Keratinocyte (primary cell): Measurements from ENCODE around the gene TUBB6. TPM values are rescaled to one million over a fixed set of nuclear protein-coding genes. Genes with fewer than 3 reads are reported as not detected.

ENCODE experiments used
- DNase-seq: peaks from one replicate; pipeline ENCODE4 v3.0.0-alpha.2; 2011; ENCODE audit warnings: low read depth, missing footprints, low spot score
- FAIRE-seq: peaks from 2 replicates; lab custom pipeline; 2011; peaks lifted over from hg19 to GRCh38; lab: Jason Lieb, UNC
- H2AFZ ChIP-seq: 2 replicates; pipeline ENCODE4 v1.6.0; 2012; ENCODE audit warnings: low read length, control low read depth, inconsistent platforms; ENCODE audit not compliant: control insufficient read depth
- H3K27ac ChIP-seq: 2 replicates; pipeline ENCODE4 v1.5.1; 2011; ENCODE audit warnings: low read length; ENCODE audit not compliant: control insufficient read depth, insufficient read depth
- H3K27me3 ChIP-seq: 3 replicates; pipeline ENCODE4 v1.6.0; 2011; ENCODE audit warnings: low read length; ENCODE audit not compliant: control insufficient read depth, insufficient read depth; ENCODE audit errors: extremely low read depth
- H3K36me3 ChIP-seq, 2 experiments: 2 replicates in 1 of 2; 3 replicates in 1 of 2; pipeline ENCODE4 v1.5.1; 2011; ENCODE audit warnings: low read length in 2 of 2, mild to moderate bottlenecking in 1 of 2; ENCODE audit not compliant: control insufficient read depth in 2 of 2, insufficient read depth in 2 of 2; ENCODE audit errors: extremely low read depth in 1 of 2
- H3K4me1 ChIP-seq: 3 replicates; pipeline ENCODE4 v1.5.1; 2011; ENCODE audit warnings: low read length; ENCODE audit not compliant: control insufficient read depth, insufficient read depth; ENCODE audit errors: extremely low read depth
- H3K4me2 ChIP-seq: 3 replicates; pipeline ENCODE4 v1.6.0; 2011; ENCODE audit warnings: low read depth, low read length; ENCODE audit not compliant: control insufficient read depth, insufficient read depth; ENCODE audit errors: extremely low read depth
- H3K4me3 ChIP-seq, 3 experiments: fragments of 200-600 bp in 1 of 3; sonication (generic) in 1 of 3; 2 replicates in 2 of 3; 3 replicates in 1 of 3; pipeline ENCODE4 v1.5.1; 2011 to 2016; ENCODE audit warnings: low read length in 3 of 3, mild to moderate bottlenecking in 3 of 3, control low read depth in 2 of 3, inconsistent platforms in 1 of 3, low read depth in 1 of 3, mixed read lengths in 1 of 3, mixed run types in 1 of 3, moderate library complexity in 1 of 3; ENCODE audit not compliant: control insufficient read depth in 2 of 3, insufficient read depth in 2 of 3; ENCODE audit errors: extremely low read depth in 1 of 3
- H3K79me2 ChIP-seq: 2 replicates; pipeline ENCODE4 v1.6.0; 2012; ENCODE audit warnings: low read length; ENCODE audit not compliant: control insufficient read depth, insufficient read depth
- H3K9ac ChIP-seq: 3 replicates; pipeline ENCODE4 v1.6.0; 2011; ENCODE audit warnings: low read length; ENCODE audit not compliant: control insufficient read depth, insufficient read depth; ENCODE audit errors: extremely low read depth
- H3K9me1 ChIP-seq: 3 replicates; pipeline ENCODE4 v1.6.0; 2011; ENCODE audit warnings: low read length; ENCODE audit not compliant: control insufficient read depth, insufficient read depth; ENCODE audit errors: extremely low read depth
- H3K9me3 ChIP-seq: 2 replicates; pipeline ENCODE4 v1.5.1; 2012; ENCODE audit warnings: low read depth, low read length; ENCODE audit not compliant: control insufficient read depth
- H4K20me1 ChIP-seq: 3 replicates; pipeline ENCODE4 v1.6.0; 2011; ENCODE audit warnings: low read length; ENCODE audit not compliant: control insufficient read depth, insufficient read depth; ENCODE audit errors: extremely low read depth
- CTCF ChIP-seq, 3 experiments: IDR thresholded peaks in 1 of 3; conservative IDR thresholded peaks in 1 of 3; optimal IDR thresholded peaks in 1 of 3; 2 replicates in 2 of 3; 3 replicates in 1 of 3; pipeline versions ENCODE3 to v1.5.1; 2011; ENCODE audit warnings: low read length in 3 of 3, mild to moderate bottlenecking in 3 of 3, moderate library complexity in 2 of 3, control low read depth in 1 of 3, inconsistent platforms in 1 of 3; ENCODE audit not compliant: insufficient read depth in 2 of 3; ENCODE audit errors: extremely low read depth in 1 of 3
- EZH2 ChIP-seq: IDR thresholded peaks from one replicate; pipeline ENCODE4 v1.6.1; 2012; ENCODE audit warnings: inconsistent platforms, mild to moderate bottlenecking, low read length, moderate library complexity
- dilution Hi-C: fragments of 300-500 bp; cut with MboI; formaldehyde crosslinking; loops from one replicate; pipeline ENCODE4 v1.7.0; 2020; ENCODE audit warnings: low sequenced_read_pairs; ENCODE audit not compliant: extremely low pct_ligation_motif_present
- polyA plus RNA-seq, 5 experiments: library from polyadenylated mRNA; depleted of rRNA in 3 of 5; stranded (reverse) in 3 of 5; stranded (forward) in 1 of 5; unstranded in 1 of 5; fragments of >200 nt; gene quantifications; 1 replicate in 1 of 5; 2 replicates in 3 of 5; 3 replicates in 1 of 5; pipeline versions ENCODE4 v1.2.1 to v1.2.3, GENCODE V29; 2011 to 2012; ENCODE audit warnings: missing spikeins in 2 of 5, low read depth in 1 of 5, low replicate concordance in 1 of 5

TUBB6 gene
- polyA plus RNA-seq, 1 donor (not counting 4 experiments of a cell fraction or from before 2014, with no cell fraction given), result 479 TPM

DNA sequence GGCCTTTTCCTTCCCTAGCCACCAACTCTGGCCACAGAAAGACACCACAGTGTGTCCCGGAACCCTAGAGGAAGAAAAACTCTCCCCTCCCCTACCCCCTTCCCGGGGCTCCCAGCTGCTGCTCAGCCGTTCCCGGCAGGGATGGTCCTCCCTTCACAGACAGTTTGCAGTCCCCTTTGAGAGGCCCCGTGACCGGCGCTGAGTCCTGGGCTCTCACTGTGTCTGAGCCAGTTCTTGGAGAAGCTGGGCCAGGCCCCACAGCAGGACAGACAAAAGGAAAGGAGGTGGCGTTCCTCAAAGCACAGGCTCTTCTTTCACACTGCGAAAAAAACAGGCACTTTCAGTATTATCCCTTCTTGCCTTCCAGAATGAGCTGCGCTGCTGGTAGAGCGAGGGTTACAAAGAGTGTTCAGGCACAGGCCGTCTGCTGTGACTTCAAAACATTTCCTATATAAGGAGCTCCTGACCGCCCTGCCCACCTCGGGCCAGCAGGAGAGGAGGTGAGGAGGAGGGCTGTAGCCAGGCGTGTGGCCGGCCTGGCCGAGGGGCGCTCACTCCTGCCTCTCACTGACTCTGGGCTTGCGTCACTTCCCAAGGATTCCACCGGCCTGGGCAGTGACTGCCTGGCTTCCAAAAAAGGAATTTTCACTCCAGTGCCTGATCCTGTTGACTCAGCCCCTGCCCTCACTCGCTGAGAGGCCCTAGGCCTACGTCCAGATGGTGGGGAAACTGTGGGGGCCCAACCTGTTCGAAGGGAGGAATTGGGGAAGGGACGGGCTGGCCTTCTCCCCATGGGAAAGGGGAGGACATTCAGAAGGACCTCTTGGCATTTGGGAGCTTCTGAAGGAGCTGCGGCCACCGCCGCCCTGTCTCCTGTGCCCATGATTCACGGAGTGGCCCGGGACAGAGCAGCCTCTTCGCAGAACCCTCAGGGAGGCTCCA lies 29.0 kb upstream of the TUBB6 start:
- no peaks in the 10 kb centered on the region for H3K9me3 ChIP-seq
- H3K4me3 ChIP-seq, result no peak overlapping the region
- H3K27me3 ChIP-seq, result no peaks in the 10 kb centered on the region
- dilution Hi-C loops, result no loop called here
- H3K27ac ChIP-seq, result no peak overlapping the region
- no peak overlapping the region for H3K9ac ChIP-seq
- no peaks in the 10 kb centered on the region for H4K20me1 ChIP-seq
- no peak for FAIRE-seq
- peaks cover 16% of the 10 kb centered on the region for H3K4me1 ChIP-seq
- no peaks in the 10 kb centered on the region for H3K9me1 ChIP-seq
- H3K4me2 ChIP-seq, result no peak overlapping the region
- TF ChIP-seq EZH2 (no peak), CTCF (optimal IDR thresholded peaks at IDR 0.05 in 1 of 3, IDR thresholded peaks at IDR 0.05 in 1 of 3, conservative IDR thresholded peaks at IDR 0.05 in 1 of 3; ENCODE audit: extremely low read depth in 1 of 3, insufficient read depth in 2 of 3, low read length in 3 of 3) (no peak)
- H2AFZ ChIP-seq, result no peak overlapping the region
- no peaks in the 10 kb centered on the region for H3K36me3 ChIP-seq
- no peak for DNase-seq
- no peaks in the 10 kb centered on the region for H3K79me2 ChIP-seq

DNA sequence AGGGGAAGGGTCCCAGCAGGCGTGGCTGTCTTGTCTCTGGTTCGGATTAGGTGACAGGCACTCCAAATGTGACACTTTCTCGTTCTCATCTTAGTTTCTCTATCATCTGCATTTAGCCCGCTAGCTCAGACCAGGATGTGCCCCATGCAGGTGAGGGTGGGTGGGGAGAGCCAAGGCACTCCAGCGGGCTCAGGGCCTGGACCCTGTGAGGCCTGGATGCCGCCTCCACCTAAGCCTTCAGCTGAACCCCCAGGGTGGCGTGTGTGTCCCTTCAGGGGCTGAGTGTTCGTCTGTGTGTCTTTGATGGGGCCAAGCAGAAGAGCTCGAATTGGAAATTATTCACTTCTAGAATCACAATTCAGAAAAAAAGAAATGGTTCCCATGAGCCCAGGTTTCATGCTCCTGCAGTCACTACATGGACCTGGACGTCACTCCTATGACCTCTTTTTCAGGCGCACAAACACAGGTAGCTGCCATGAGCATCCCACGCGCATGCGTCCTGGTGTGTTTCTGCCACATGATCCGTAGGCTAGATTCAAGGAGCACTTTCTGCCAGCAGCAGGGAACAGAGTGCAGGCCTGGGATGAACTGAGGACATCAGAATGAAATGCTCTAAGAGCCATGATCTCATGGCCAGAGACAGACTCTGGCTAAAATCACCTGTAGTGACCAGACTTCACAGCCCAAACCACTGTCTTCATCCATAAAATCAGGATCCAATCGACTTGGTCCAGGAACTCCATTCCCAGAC lies 28.1 kb upstream of the TUBB6 start:
- Histone ChIP-seq H3K27ac (no peak overlapping the region), H3K27me3 (no peaks in the 10 kb centered on the region), H3K4me1 (peaks cover 16% of the 10 kb centered on the region), H4K20me1 (no peaks in the 10 kb centered on the region), H3K4me2 (no peak overlapping the region), H3K36me3 (no peaks in the 10 kb centered on the region), H2AFZ (no peak overlapping the region), H3K9me3 (no peaks in the 10 kb centered on the region), H3K9me1 (no peaks in the 10 kb centered on the region), H3K79me2 (no peaks in the 10 kb centered on the region), H3K4me3 (no peak overlapping the region), H3K9ac (no peak overlapping the region)
- dilution Hi-C loops, result no loop called here
- DNase-seq (no peak), FAIRE-seq (no peak)
- no peak for TF ChIP-seq CTCF (optimal IDR thresholded peaks at IDR 0.05 in 1 of 3, IDR thresholded peaks at IDR 0.05 in 1 of 3, conservative IDR thresholded peaks at IDR 0.05 in 1 of 3; ENCODE audit: extremely low read depth in 1 of 3, insufficient read depth in 2 of 3, low read length in 3 of 3)
